ENCODE measurements around the gene TTC33. TPM values are rescaled to one million over a fixed set of nuclear protein-coding genes. Genes with fewer than 3 reads are reported as not detected.
"Not testable (repeated sequence)": the region's sequence is repeated elsewhere in the genome, so short reads cannot be mapped to it uniquely, and the experiment has no call there.

TTC33 gene
- total RNA-seq, 1 donor from 2014 or later = 6.7 TPM

DNA sequence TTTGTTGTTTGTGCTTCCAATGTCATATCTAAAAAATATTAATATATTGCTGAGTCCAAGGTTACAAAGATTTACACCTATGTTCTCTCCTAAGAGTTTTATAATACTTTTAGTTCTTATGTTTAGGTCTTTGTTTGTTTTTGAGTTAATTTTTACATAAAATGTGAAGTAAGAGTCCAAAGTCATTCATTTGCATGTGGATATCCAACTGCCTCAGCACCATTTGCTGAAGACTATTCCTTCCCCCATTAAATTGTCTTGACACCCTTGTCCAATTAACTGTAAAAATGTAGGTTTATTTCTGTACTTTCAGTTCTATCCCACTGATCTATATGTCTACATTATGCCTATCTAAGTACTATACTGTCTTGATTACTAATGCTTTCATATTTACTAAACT lies 35.7 kb downstream of the TTC33 start:
- DNase-seq (ENCODE audit: extremely low read depth, low read depth, low spot score) = no peak

DNA sequence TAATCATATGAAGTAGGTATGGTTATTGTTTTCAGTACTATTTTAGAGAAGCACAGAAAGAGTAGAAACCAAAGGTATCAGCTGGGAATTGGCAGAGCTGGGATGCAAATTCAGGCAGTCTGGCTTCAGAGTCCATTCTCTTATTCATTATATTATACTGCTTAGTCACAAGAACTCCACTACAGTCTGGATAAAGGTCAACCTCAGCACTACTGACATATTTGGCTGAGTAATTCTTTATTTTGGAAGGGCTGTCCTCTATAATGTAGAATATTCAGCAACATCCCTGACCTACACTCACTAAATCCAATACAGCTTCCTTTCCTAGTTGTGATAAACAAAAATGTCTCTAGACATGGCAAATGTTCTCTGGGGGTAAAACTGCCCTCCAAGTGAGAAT lies 38.5 kb downstream of the TTC33 start:
- no peak for DNase-seq (ENCODE audit: extremely low read depth, low read depth, low spot score)

DNA sequence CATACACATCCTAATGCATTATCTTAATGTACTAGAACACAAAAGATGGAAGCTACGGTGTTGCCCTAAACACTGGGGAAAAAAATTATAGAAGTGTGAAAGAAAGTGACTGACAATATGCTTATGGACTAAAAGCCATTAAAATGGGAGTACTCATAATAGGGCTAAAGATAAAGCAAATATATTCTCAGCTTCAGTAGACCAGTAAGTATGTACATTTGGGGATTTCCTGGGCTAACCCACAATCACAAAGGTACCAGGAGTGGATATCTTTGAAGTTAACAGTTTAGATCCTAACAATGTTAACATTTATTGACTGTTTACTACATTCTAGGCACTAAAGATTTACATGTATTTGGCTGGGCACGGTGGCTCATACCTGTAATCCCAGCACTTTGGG lies 39.2 kb downstream of the TTC33 start:
- no peak for DNase-seq (ENCODE audit: extremely low read depth, low read depth, low spot score)

DNA sequence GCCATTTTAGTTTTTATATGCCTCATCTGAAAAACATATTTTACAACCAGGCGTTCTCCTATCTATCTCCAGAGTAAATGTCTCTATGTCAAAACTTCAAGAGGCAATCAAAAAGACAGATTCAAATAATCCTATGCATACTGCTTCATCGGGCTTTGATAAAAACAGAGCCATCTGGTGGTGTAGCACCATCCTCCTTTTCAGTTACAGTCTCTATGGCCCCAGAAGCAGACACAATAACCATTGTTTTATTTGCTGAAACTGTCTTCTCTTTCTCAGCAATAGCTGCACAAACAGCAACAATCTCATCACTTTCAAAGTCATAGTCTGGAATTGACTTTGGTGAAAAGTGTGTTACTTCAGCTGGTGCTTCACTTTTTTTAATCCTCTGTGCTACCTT lies 39.8 kb downstream of the TTC33 start:
- DNase-seq (ENCODE audit: extremely low read depth, low read depth, low spot score) = no peak

DNA sequence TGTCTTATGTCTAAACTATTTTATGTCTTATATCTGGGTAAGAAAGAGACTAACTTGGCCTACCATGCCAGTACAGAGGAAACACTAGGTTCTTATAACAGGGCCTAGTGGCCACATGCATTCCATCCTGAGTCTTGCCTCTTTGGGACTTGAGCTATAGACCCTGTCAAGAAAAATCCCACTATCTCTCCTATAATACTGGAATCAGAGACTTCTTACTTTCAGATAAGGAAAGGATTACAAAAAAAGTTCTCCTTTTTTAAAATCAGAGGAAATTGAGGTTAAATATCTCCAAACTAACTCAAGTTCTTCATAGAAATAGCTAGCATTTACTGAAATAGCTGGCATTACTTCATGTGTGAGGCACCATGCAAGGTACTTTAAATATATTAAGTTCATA lies 41.8 kb downstream of the TTC33 start:
- no peak for DNase-seq (ENCODE audit: extremely low read depth, low read depth, low spot score)

DNA sequence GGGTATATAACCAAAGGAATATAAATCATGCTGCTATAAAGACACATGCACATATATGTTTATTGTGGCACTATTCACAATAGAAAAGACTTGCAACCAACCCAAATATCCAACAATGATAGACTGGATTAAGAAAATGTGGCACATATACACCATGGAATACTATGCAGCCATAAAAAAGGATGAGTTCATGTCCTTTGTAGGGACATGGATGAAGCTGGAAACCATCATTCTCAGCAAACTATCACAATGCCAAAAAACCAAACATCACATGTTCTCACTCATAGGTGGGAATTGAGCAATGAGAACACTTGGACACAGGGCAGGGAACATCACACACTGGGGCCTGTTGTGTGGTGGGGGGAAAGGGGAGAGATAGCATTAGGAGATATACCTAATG lies 45.2 kb downstream of the TTC33 start:
- not testable (repeated sequence) for DNase-seq (ENCODE audit: extremely low read depth, low read depth, low spot score)

DNA sequence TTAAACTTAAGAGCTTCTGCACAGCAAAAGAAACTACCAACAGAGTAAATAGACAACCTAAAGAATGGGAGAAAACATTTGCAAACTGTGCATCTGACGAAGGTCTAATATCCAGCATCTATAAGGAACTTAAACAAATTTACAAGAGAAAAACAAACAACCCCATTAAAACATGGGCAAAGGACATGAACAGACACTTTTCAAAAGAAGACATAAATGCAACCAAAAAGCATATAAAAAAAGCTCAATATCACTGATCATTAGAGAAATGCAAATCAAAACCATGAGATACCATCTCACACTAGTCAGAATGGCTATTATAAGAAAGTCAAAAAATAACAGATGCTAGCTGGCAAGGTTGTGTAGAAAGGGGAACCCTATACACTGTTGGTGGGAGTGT lies 50.3 kb downstream of the TTC33 start:
- not testable (repeated sequence) for DNase-seq (ENCODE audit: extremely low read depth, low read depth, low spot score)

DNA sequence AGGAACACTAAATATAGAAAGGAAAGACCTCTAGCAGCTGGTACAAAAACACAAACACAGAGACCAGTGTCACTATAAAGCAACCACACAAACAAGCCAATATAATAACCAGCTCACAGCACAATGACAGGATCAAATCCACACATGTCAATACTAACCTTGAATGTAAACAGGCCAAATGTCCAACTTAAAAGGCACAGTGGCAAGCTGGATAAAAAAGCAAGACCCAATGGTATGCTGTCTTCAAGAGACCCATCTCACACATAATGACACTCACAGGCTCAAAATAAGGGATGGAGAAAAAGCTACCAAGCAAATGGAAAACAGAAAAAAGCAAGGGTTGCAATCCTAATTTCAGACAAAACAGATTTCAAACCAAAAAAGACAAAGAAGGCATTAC lies 53.7 kb downstream of the TTC33 start:
- not testable (repeated sequence) for DNase-seq (ENCODE audit: extremely low read depth, low read depth, low spot score)

DNA sequence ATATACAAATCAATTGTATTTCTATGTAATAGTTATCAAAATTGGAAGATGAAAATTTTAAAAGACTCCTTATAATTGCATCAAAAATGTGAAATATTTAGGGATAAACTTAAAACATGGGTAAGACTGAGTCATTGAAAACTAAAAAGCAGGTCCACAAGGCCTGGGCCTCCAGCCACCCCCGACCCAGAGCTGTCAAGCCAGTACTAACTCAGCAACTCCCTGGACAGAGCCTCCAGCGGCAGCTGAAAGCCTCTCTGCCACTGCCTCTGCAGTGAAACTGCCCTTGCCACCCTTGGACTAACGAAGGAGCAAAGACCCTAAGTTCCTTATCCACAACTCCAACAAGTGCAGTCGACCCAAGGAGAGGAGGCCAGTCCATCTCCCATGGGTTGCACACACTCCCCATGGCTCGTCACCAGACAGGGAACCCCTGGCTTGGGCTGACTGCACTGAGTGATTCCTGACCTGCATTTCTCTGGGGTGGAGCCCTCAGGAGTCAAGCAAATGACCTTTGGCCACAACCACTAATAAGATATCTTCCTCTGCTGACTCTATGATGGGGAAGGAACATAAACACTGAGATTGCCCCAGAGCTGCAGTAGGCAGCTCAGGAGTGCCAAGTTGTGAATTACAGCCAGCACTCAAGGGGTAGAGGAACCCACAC lies 55.5 kb downstream of the TTC33 start:
- DNase-seq (ENCODE audit: extremely low read depth, low read depth, low spot score) = no peak

DNA sequence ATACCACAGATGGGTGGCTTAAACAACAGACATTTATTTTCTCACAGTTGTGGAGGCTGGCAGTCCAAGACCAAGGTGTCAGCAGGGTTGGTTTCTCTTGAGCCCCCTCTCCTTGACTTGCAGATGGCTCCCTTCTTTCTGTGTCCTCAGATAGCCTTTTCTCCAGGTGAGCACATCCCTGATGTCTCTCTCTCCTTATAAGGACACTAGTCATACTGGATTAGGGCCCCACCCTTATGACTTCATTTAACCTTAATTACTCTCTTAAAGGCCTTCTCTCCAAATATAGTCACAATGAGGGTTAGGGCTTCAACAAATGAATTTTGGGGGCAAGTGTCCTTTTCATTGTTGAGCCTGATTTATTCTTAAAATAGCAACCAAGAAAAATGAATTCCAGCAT lies 61.3 kb downstream of the TTC33 start:
- DNase-seq (ENCODE audit: extremely low read depth, low read depth, low spot score) = no peak

DNA sequence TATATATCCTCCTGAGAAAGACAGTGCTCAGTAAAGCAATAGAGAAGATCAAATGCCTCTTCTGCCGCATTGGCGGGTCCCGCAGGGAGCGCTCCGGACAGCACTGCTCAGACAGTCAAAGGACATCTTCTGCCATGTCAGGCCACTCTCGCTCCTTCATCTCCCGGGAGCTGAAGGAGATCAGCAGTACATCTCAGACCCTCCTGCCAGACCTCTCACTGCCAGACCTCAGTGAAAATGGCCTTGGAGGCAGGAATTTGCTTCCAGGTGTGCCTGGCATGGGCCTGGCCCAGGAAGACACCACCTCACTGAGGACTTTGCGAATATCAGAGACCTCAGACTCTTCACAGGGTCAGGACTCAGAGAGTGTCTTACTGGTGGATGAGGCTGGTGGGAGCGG lies 63.9 kb downstream of the TTC33 start:
- DNase-seq (ENCODE audit: extremely low read depth, low read depth, low spot score) = no peak

DNA sequence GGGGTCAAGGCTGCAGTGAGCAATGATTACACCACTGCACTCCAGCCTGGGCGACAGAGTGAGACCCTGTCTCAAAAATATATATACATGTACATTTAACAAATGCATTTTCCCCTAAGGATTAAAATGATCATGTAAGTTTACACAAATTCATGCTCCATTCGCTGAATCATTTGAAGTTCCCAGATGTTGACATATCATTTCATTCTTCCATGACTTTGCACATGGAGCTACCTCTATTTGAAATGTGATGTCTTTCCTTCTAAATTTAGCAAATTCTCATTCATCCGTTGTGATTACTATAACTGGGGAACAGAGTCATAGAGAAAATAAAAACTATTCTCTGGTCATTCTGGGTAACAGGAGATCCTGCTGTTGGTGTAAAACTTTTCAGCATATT lies 65.5 kb downstream of the TTC33 start:
- DNase-seq (ENCODE audit: extremely low read depth, low read depth, low spot score) = no peak

DNA sequence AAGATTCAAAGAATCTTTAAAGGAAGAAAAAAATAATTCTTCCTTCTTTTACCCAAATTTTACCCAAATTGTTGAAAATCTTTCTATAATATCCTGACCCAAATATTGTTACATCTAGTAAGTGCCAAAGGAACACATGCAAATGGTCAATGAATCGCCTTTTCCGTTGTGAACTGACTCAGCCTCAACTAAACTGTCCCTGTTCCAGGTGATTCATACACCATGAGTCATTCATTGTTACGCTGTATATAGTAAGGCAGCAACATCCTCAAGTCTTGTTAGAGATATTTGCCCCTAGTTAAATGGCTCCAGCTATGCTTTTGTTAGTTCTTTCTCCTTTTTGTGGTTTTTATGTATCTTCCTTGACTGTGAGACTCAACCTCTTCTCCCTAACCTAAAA lies 66.3 kb downstream of the TTC33 start:
- DNase-seq (ENCODE audit: extremely low read depth, low read depth, low spot score) = peak; percentile 98

DNA sequence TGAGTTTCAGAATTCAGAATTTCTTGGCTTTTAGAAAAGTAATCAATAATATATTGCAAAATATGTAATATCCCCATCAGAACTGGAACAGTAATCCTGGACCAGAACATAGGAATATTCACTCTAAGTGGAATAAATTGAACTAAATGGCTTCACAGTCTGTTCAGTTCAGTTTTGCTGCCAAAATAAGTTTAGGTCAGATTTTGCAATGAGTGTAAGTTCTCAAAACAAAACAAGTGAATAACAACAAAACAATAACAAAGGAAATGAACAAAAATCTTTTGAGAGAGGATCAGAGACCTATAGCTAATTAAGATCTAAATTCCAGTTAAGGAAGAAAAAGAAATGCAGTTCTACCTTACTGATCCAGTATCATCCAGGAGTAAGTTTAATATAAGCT lies 66.8 kb downstream of the TTC33 start:
- DNase-seq (ENCODE audit: extremely low read depth, low read depth, low spot score) = no peak

DNA sequence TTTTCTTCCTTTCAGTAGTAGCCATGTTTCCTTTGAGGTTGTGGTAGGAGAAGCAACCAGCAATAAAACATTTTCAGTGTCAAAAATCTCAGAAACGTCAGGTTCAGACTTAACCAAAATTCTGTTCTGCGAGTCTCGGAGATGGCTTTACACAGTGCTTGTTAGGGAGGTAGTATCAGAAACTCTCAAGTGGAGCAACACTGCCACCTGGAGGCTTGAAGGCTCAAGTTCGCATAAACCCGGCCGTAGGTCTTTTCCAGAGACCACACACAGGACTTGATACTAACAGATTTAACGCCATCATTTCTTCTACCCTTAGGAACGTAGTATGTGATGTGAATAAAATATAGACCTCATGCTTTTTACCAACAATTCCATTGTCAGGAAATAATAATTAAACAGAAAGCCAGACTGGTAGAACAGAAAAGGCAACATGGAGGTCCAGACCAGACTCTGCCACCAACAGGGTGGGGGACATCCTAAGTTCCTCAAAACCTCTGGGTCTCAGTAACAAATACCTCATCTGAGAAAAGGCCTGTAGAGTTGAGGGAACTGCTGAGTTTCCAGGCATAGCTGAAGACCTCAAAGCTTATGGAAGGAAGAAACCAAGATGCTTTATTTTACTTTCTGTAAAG lies 67.5 kb downstream of the TTC33 start:
- DNase-seq (ENCODE audit: extremely low read depth, low read depth, low spot score) = no peak

DNA sequence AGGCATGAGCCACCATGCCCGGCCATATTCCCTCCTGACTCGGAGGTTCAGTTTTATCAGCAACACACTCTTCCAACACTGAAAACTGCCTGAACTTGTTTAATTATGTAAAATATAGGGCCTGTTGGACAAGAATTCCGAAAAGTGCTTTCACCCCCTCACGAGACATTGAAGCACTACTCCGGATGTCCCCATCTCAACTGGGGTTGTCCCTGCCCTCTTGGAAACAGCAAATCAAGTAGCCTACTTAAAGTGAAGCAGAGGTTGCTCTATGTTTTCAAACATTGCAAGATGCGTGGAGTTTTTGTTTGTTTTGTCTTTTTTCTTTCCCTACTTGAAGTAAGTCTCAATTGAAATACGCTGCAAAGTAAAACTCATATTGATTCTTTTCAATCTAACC lies 68.4 kb downstream of the TTC33 start:
- DNase-seq (ENCODE audit: extremely low read depth, low read depth, low spot score) = no peak

DNA sequence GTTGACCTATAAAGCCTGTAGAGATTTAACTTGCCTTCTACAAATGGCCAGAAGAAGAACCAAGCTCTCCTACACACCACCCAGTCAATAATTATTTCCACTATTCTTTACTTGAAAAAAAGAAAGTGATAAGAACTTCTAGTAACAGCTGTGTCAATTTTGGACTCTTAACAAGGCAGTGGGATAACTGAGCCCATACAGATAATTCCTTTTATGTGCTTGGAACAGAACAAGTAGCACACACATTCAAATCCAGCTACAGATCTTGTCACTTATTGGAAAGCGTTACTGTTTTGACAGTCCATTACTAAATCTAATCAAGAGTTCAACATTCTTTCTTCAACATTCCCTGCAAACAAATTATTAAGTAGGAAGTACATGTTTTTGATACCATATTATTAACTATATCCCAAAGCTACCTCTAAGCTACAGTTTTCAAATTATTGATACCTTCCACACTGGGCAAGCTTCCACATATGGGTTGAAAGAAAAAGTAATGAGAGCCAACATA lies 69.7 kb downstream of the TTC33 start:
- no peak for DNase-seq (ENCODE audit: extremely low read depth, low read depth, low spot score)

DNA sequence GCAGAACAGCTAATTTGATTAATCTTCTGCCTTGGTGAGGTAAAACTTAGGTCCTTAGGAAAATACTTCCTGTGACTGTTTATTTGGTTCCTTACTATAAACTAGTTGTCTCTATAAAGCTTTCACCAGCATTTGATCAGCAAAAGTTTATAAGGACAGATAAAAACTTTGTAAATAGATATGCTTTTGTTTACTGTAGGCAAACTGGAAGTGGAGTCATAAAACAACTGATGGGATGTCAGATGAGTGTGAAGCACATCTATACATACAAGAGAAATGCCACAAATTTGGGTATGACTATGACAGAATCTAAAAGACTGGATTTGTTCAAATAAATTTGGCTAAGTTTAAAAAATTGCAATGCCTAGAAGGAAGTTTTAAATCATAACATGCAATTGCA lies 70.6 kb downstream of the TTC33 start:
- DNase-seq (ENCODE audit: extremely low read depth, low read depth, low spot score) = no peak

DNA sequence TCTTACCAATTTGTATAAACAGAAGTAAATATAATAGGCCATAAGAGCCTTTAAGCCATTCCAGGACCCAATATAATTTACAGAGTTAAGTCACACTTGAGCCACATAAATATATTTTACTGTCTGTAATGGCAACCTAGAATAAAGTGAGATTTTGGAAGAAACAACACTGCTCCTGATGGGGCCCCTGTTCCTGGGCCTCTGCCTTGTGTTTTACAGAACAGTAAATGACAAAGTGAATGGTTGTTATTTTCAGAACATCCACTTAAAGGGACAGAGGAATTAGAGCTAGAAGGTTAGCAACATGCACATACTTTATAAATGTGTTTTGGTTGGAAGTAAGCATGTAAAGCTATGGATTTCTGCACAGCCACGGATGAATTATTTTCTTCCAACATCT lies 72.5 kb downstream of the TTC33 start:
- DNase-seq (ENCODE audit: extremely low read depth, low read depth, low spot score) = no peak

DNA sequence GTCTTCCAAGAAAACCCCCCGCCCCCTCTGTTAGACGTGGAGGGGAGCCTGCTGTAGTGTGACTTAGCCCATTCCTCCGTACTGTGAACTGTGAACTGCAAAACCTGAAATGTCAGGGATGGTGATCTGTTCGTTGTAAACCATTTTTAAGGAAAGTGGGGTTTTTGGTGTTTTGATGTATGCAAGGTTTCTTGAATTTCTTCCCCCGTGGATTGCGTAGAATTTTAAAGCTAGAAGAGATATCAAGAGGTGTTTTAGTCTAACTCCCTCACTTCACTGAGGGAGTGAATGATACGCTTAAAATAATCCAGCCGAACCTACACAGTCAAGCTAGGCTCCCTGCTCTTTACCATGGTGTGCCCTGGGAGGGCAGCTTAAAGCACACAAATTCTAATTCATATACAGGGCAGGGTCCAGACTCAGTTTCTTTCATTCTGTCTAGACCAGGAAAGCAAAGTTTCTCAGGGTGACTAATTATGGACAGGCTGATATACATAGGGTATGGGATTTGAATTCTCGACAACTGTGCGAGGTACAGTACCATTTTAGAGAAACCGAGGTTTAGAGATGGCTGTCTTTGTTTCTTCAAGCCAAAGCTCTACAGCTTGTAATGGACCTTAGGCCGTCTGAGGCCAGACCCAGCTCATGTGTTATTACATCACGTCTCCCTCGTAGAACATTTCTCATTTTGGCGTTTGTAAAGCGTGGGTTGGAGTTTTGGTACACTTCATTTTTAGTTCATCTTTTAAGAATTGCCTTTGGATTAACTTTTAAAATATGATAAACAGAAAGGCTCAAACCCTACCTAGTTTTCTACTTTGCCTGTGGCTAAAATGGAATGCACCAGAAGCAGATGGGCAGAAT lies 73.4 kb downstream of the TTC33 start:
- DNase-seq (ENCODE audit: extremely low read depth, low read depth, low spot score) = no peak

DNA sequence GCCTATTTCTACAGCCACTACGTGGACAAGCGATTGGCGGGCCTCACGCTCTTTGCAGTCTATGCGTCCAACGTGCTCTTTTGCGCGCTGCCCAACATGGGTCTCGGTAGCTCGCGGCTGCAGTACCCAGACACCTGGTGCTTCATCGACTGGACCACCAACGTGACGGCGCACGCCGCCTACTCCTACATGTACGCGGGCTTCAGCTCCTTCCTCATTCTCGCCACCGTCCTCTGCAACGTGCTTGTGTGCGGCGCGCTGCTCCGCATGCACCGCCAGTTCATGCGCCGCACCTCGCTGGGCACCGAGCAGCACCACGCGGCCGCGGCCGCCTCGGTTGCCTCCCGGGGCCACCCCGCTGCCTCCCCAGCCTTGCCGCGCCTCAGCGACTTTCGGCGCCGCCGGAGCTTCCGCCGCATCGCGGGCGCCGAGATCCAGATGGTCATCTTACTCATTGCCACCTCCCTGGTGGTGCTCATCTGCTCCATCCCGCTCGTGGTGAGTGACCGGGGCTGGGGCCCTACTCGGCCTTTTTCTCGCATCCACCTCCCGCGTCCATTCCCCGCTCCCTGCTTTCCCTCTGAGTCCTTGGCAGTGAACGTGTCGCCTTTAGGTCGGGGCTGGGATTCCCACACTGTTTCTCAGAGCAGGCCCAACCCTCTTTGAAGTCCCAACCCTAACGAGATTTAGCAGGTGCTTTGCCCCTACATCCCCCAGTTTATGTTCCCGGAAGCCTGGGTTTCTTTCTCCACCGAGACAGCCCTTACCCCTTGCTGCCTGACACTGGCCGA lies 74.2 kb downstream of the TTC33 start:
- no peak for DNase-seq (ENCODE audit: extremely low read depth, low read depth, low spot score)
